HEK293T (cell line): ENCODE results near the gene LYPLAL1.

Experiments
- CTCF ChIA-PET: fragments of 350-600 bp; formaldehyde crosslinking; extraction: SDS; loops from one replicate; lab custom pipeline; 2021; ENCODE audit warnings: antibody characterized with exemption, inconsistent platforms; lab: Yijun Ruan, JAX
- POLR2A ChIA-PET: fragments of 350-600 bp; formaldehyde crosslinking; extraction: SDS; loops from one replicate; lab custom pipeline; 2020; ENCODE audit warnings: antibody characterized with exemption, inconsistent platforms; lab: Yijun Ruan, JAX
- DNase-seq: peaks from one replicate; pipeline ENCODE4 v3.0.0; 2012; ENCODE audit warnings: mixed read lengths; ENCODE audit errors: extremely low spot score
- ARNT ChIP-seq: fragments of 450-650 bp; IDR thresholded peaks from 2 replicates; pipeline ENCODE4 v1.6.1; 2017; ENCODE audit warnings: mild to moderate bottlenecking
- BHLHE40 ChIP-seq: fragments of 450-650 bp; IDR thresholded peaks from 2 replicates; pipeline ENCODE4 v1.6.1; 2016; ENCODE audit warnings: mild to moderate bottlenecking, moderate library complexity, borderline replicate concordance
- CTBP1 ChIP-seq: fragments of 450-650 bp; IDR thresholded peaks from 2 replicates; pipeline ENCODE4 v1.6.1; 2016; ENCODE audit warnings: borderline replicate concordance
- ELF4 ChIP-seq: fragments of 450-650 bp; IDR thresholded peaks from 2 replicates; pipeline ENCODE4 v1.6.1; 2017; ENCODE audit warnings: antibody characterized with exemption
- FOXA1 ChIP-seq: fragments of 450-650 bp; IDR thresholded peaks from 2 replicates; pipeline ENCODE4 v1.6.1; 2016; ENCODE audit warnings: mild to moderate bottlenecking
- FOXK2 ChIP-seq: fragments of 450-650 bp; IDR thresholded peaks from 2 replicates; pipeline ENCODE4 v1.6.1; 2016; ENCODE audit warnings: mild to moderate bottlenecking
- FOXM1 ChIP-seq: fragments of 450-650 bp; IDR thresholded peaks from 2 replicates; pipeline ENCODE4 v1.6.1; 2017; ENCODE audit warnings: mild to moderate bottlenecking, borderline replicate concordance
- HDGF ChIP-seq: fragments of 450-650 bp; IDR thresholded peaks from 2 replicates; pipeline ENCODE4 v1.6.1; 2017; ENCODE audit warnings: antibody characterized with exemption, borderline replicate concordance
- L3MBTL2 ChIP-seq: fragments of 450-650 bp; conservative IDR thresholded peaks from 2 replicates; pipeline ENCODE4 v1.6.1; 2016; ENCODE audit warnings: mild to moderate bottlenecking
- LEF1 ChIP-seq: fragments of 450-650 bp; IDR thresholded peaks from 2 replicates; pipeline ENCODE4 v1.6.1; 2017; ENCODE audit warnings: mild to moderate bottlenecking, borderline replicate concordance
- NFRKB ChIP-seq: fragments of 450-650 bp; IDR thresholded peaks from 2 replicates; pipeline ENCODE4 v1.6.1; 2016; ENCODE audit warnings: mild to moderate bottlenecking, moderate library complexity
- SP1 ChIP-seq: fragments of 450-650 bp; IDR thresholded peaks from 2 replicates; pipeline ENCODE4 v1.6.1; 2017
- SUZ12 ChIP-seq: fragments of 450-650 bp; IDR thresholded peaks from 2 replicates; pipeline ENCODE4 v1.6.1; 2016; ENCODE audit warnings: mild to moderate bottlenecking
- TARDBP ChIP-seq: fragments of 450-650 bp; IDR thresholded peaks from 2 replicates; pipeline ENCODE4 v1.6.1; 2016
- ZNF384 ChIP-seq: fragments of 450-650 bp; IDR thresholded peaks from 2 replicates; pipeline ENCODE4 v1.6.1; 2016
- TF ChIP-seq, protein P1 (sequence below): fragments of 450-650 bp; IDR thresholded peaks from 2 replicates; pipeline ENCODE4 v1.6.1; 2016

LYPLAL1 gene

DNA sequence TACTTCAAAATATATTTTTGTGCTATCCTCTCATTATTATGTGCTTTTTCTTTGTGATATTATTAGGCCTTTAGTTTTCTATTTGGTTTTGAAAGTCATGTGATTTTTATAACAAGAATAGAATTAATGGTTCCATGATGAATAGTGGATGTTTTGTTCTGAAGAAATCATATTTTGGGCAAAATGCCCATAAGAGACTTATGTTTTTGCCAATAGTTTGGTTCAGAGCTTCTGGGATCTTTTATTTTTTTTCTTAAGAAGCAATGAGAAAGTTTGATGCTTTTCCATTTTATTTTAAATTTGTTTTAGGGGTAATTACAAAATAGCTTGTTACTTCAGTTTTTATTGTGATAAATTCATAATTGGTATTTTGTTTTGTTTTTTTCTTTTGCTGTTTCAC is 49.8 kb downstream of the LYPLAL1 start:
- POLR2A ChIA-PET: no interaction called here
- no peak for DNase-seq
- no peak for TF ChIP-seq NFRKB
- no peak for TF ChIP-seq TARDBP
- no peak for TF ChIP-seq CTBP1
- no peak for TF ChIP-seq ELF4
- TF ChIP-seq L3MBTL2: no peak
- no peak for TF ChIP-seq BHLHE40
- CTCF ChIA-PET: no interaction called here

DNA sequence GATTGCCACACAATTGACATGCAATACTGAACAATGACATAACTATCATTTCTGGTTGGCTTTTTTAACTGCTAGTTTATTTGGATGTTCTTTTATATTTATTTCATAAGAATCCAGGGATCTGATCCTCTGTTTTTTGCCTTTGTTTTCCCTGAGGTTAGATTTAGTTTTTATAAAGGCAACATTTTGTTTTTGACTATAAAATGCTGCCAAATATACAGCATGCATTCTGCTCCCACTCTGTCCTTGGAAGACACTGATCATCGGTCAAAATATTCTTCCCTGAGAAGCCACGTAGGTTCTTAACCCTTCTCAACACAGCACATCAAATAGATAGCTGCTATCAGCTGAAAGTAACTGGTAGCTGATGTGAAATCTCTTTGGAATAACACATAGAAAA is 52.5 kb downstream of the LYPLAL1 start:
- no peak for DNase-seq
- CTCF ChIA-PET: no interaction called here
- POLR2A ChIA-PET: no interaction called here
- TF ChIP-seq NFRKB (no peak), L3MBTL2 (no peak), CTBP1 (no peak)

DNA sequence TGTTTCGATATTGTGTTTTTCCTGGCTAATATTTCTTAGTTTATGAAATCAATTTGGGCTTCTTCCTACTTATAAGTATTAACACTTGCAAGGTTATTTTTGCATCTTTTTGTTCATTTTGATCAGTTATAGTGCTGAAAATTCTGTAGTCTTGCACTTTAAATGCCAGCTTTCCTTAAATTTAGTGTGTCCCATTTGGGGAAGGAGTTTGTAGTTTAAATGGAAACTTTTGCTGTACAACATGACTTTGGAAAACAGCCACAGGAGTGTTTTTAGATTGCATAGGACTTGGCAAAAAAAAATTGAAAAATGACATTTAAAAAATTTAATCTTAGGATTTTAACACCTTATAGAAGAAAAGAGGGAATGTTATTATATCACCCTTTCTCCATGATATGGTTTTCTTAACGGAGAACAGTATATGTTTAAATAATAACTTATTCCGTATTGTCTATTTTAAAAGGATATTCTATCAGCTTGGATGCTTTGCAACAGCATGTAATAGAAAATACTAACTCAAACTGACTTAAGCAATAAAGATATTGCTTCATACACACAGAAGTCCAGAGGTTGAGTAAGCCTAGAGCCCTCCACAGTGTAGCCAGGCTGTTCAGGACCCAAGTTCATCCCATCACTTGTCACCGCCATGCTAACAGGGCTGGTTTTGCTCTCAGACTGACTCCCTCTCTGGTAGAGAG is 53.8 kb downstream of the LYPLAL1 start:
- no peak for TF ChIP-seq SP1
- TF ChIP-seq, protein P1, sequence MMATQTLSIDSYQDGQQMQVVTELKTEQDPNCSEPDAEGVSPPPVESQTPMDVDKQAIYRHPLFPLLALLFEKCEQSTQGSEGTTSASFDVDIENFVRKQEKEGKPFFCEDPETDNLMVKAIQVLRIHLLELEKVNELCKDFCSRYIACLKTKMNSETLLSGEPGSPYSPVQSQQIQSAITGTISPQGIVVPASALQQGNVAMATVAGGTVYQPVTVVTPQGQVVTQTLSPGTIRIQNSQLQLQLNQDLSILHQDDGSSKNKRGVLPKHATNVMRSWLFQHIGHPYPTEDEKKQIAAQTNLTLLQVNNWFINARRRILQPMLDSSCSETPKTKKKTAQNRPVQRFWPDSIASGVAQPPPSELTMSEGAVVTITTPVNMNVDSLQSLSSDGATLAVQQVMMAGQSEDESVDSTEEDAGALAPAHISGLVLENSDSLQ: no peak
- TF ChIP-seq ELF4: no peak
- TF ChIP-seq ZNF384: no peak
- TF ChIP-seq FOXA1: no peak
- TF ChIP-seq HDGF: no peak
- ChIA-PET CTCF (no interaction called here), POLR2A (no interaction called here)
- no peak for DNase-seq

DNA sequence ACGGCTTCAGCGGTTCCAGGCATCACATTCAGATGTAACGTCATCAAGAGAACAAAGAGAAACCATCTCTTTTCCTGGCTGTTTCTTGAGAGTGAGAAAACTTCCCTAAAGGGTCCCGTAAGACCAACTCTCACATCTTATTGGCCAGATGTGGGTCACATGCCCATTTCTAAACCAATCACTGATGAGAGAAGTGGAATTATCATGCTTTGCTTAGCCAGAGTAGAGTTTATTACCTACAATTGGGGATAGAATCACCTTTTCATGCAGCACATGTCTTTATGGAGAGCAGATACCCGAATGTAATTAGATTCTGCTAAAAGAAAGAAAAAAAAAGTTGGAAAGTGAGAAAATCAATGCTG is 54.4 kb downstream of the LYPLAL1 start:
- DNase-seq: no peak
- POLR2A ChIA-PET: no interaction called here
- CTCF ChIA-PET: no interaction called here
- TF ChIP-seq ARNT (no peak), ELF4 (no peak), HDGF (no peak), SP1 (no peak), LEF1 (no peak), FOXA1 (no peak), ZNF384 (no peak), FOXK2 (no peak), BHLHE40 (no peak), TARDBP (no peak), CTBP1 (no peak), L3MBTL2 (no peak)
- TF ChIP-seq, protein P1: no peak

DNA sequence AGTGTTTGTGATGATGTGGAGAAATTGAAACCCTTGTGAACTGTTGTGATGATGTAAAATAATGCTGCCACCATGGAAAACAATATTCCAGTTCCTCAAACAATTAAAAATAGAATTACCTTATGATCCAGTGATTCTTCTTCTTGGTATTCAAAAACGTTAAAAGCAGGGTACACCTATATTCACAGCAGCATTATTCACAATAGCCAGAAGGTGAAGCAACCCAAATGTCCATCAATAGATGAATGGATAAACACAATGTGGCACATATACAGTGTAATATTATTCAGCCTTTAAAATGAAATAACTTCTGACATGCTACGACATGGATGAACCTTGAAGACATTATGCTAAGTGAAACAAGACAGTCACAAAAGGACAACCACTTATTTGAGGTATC is 59.2 kb downstream of the LYPLAL1 start:
- CTCF ChIA-PET: no interaction called here
- POLR2A ChIA-PET: no interaction called here

DNA sequence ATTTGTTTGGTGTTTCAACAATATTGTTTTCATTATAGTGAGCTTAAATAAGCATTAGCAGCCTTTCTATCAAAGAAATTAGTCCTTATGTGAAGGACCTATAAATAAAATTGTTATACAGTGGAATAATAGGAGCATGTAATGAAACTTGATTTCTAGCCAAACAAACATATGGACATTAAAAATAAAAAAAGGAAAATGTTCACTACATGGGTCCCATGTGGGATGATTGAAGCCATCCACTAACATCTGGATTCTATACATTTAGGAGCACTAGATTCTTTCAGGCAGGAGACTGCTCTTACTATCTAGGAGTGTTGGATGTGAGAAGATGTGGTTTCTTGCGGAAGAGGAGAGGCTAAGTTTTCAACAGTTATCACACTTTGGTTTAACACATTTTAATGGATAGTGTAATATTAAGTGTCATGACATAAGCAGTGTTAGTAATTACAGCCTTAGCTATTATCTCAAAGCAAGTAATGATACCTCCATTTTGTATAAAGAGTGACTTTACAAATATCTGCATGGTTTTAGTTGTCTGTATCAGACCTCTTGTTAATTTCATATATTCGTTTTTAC is 62.3 kb downstream of the LYPLAL1 start:
- POLR2A ChIA-PET: no interaction called here

More for the DNA sequence above, 59.2 kb downstream of the LYPLAL1 start:
- no peak for TF ChIP-seq HDGF
- TF ChIP-seq SUZ12: no peak
- TF ChIP-seq ARNT: no peak
- TF ChIP-seq, protein P1: no peak
- no peak for TF ChIP-seq FOXA1
- TF ChIP-seq CTBP1: no peak
- no peak for TF ChIP-seq SP1
- TF ChIP-seq FOXK2: no peak
- no peak for TF ChIP-seq BHLHE40
- no peak for TF ChIP-seq TARDBP
- TF ChIP-seq FOXM1: no peak
- TF ChIP-seq L3MBTL2: no peak
- no peak for TF ChIP-seq LEF1
- TF ChIP-seq ZNF384: no peak
- no peak for TF ChIP-seq ELF4
- TF ChIP-seq NFRKB: no peak
- DNase-seq: no peak

More for the DNA sequence above, 62.3 kb downstream of the LYPLAL1 start:
- CTCF ChIA-PET: no interaction called here
- no peak for DNase-seq
- TF ChIP-seq, protein P1: no peak
- TF ChIP-seq LEF1 (no peak), CTBP1 (no peak), FOXM1 (no peak), ARNT (no peak), SP1 (no peak), FOXK2 (no peak)
